A549 (cell line): ENCODE measurements around the gene STRAP. TPM values are rescaled to one million over a fixed set of nuclear protein-coding genes. Genes with fewer than 3 reads are reported as not detected.

Experiments used
- ATAC-seq, 2 experiments: fragments of 200-7000 bp in 1 of 2; fragments of >200 bp in 1 of 2; cut with Nextera tagmentation in 1 of 2; cut with Tn5 transposase in 1 of 2; 3 replicates each; pipeline versions ENCODE4 v1.8.0 to v1.9.1; 2018 to 2020; ENCODE audit warnings: mild to moderate bottlenecking in 1 of 2, moderate library complexity in 1 of 2
- CTCF ChIA-PET: fragments of 300-600 bp; sonication (Branson Sonifier 250); formaldehyde crosslinking; extraction: SDS; loops from one replicate; lab custom pipeline; 2021; ENCODE audit warnings: antibody characterized with exemption, inconsistent platforms; lab: Yijun Ruan, JAX
- POLR2A ChIA-PET: fragments of 350-600 bp; formaldehyde crosslinking; extraction: SDS; loops from one replicate; lab custom pipeline; 2021; ENCODE audit warnings: antibody characterized with exemption, inconsistent platforms; lab: Yijun Ruan, JAX
- DNase-seq, 2 experiments: peaks; one replicate each; pipeline versions ENCODE4 v3.0.0 to v3.0.0-alpha.2; 2011 to 2016; ENCODE audit warnings: low read depth in 1 of 2, low spot score in 1 of 2
- FAIRE-seq: peaks from 2 replicates; lab custom pipeline; 2011; peaks lifted over from hg19 to GRCh38; lab: Jason Lieb, UNC
- H3K27ac ChIP-seq, 2 experiments: fragments of >200 bp; sonication (Bioruptor Twin); formaldehyde crosslinking; 3 replicates each; pipeline ENCODE4 v1.5.1; 2016 to 2017
- H3K4me1 ChIP-seq: fragments of >200 bp; sonication (Bioruptor Twin); formaldehyde crosslinking; 3 replicates; pipeline ENCODE4 v1.6.1; 2016
- H3K4me2 ChIP-seq: fragments of >200 bp; sonication (Bioruptor Twin); formaldehyde crosslinking; 3 replicates; pipeline ENCODE4 v1.6.1; 2016
- H3K4me3 ChIP-seq: fragments of >200 bp; sonication (Bioruptor Twin); formaldehyde crosslinking; 3 replicates; pipeline ENCODE4 v1.5.1; 2016
- H3K9me3 ChIP-seq: fragments of >200 bp; sonication (Bioruptor Twin); formaldehyde crosslinking; 3 replicates; pipeline ENCODE4 v1.6.1; 2016
- BHLHE40 ChIP-seq: IDR thresholded peaks from 2 replicates; pipeline ENCODE4 v1.6.1; 2012; ENCODE audit warnings: low read depth, low read length, inconsistent platforms
- CBX2 ChIP-seq: fragments of 200-600 bp; sonication (generic); IDR thresholded peaks from 2 replicates; pipeline ENCODE4 v1.6.1; 2016; ENCODE audit warnings: low read depth, mild to moderate bottlenecking, borderline replicate concordance
- CBX8 ChIP-seq: fragments of 200-600 bp; sonication (generic); IDR thresholded peaks from 2 replicates; pipeline ENCODE4 v1.6.1; 2016
- CEBPB ChIP-seq, 2 experiments: fragments of >200 bp in 1 of 2; sonication (Bioruptor Twin) in 1 of 2; formaldehyde crosslinking in 1 of 2; IDR thresholded peaks; 2 replicates each; pipeline ENCODE4 v1.6.1; 2012 to 2016
- CHD2 ChIP-seq: fragments of 150-350 bp; IDR thresholded peaks from 2 replicates; pipeline ENCODE4 v1.6.1; 2014; ENCODE audit warnings: low read length; ENCODE audit not compliant: partially characterized antibody
- CHD4 ChIP-seq: fragments of 200-600 bp; sonication (generic); IDR thresholded peaks from 2 replicates; pipeline ENCODE4 v1.6.1; 2016; ENCODE audit warnings: antibody characterized with exemption, mild to moderate bottlenecking, borderline replicate concordance
- EHF ChIP-seq: fragments of 250-450 bp; sonication (Bioruptor Pico); IDR thresholded peaks from 2 replicates; pipeline ENCODE4 v1.5.0; 2020; ENCODE audit warnings: mild to moderate bottlenecking
- EHMT2 ChIP-seq: fragments of 200-600 bp; sonication (generic); IDR thresholded peaks from 2 replicates; pipeline ENCODE4 v1.6.1; 2016; ENCODE audit warnings: antibody characterized with exemption, low read depth, mild to moderate bottlenecking, moderate library complexity
- EP300 ChIP-seq, 2 experiments: fragments of >200 bp; sonication (Bioruptor Twin); formaldehyde crosslinking; IDR thresholded peaks; 2 replicates in 1 of 2; 3 replicates in 1 of 2; pipeline ENCODE4 v1.6.1; 2016 to 2017
- ESRRA ChIP-seq: fragments of 150-350 bp; IDR thresholded peaks from 2 replicates; pipeline ENCODE4 v1.6.1; 2014; ENCODE audit warnings: mild to moderate bottlenecking, low read length, borderline replicate concordance
- FOSB ChIP-seq: fragments of 250-450 bp; sonication (Bioruptor Pico); IDR thresholded peaks from 2 replicates; pipeline ENCODE4 v1.5.0; 2020; ENCODE audit warnings: mild to moderate bottlenecking, moderate library complexity
- FOXS1 ChIP-seq: fragments of 250-450 bp; sonication (Bioruptor Pico); IDR thresholded peaks from 2 replicates; pipeline ENCODE4 v1.5.0; 2020; ENCODE audit warnings: mild to moderate bottlenecking, moderate library complexity
- HDAC2 ChIP-seq: fragments of 200-600 bp; sonication (generic); IDR thresholded peaks from 2 replicates; pipeline ENCODE4 v1.6.1; 2016
- HOXB13 ChIP-seq: fragments of 250-450 bp; sonication (Bioruptor Pico); IDR thresholded peaks from 2 replicates; pipeline ENCODE4 v1.5.0; 2020; ENCODE audit warnings: low read depth, mild to moderate bottlenecking, moderate library complexity
- HOXB5 ChIP-seq: fragments of 250-450 bp; sonication (Bioruptor Pico); IDR thresholded peaks from 2 replicates; pipeline ENCODE4 v1.5.0; 2020; ENCODE audit warnings: mild to moderate bottlenecking, moderate library complexity
- JUNB ChIP-seq: fragments of >200 bp; sonication (Bioruptor Twin); formaldehyde crosslinking; IDR thresholded peaks from 2 replicates; pipeline ENCODE4 v1.6.1; 2016
- KDM1A ChIP-seq: fragments of 200-600 bp; sonication (generic); IDR thresholded peaks from 2 replicates; pipeline ENCODE4 v1.6.1; 2016; ENCODE audit warnings: low read depth, mild to moderate bottlenecking
- MAFK ChIP-seq: fragments of 450-650 bp; IDR thresholded peaks from 2 replicates; pipeline ENCODE4 v1.6.1; 2014; ENCODE audit not compliant: partially characterized antibody
- MAZ ChIP-seq: fragments of 150-350 bp; IDR thresholded peaks from 2 replicates; pipeline ENCODE4 v1.6.1; 2014; ENCODE audit warnings: antibody characterized with exemption, low read depth, low read length, borderline replicate concordance
- MYC ChIP-seq: IDR thresholded peaks from 2 replicates; pipeline ENCODE4 v1.6.1; 2012; ENCODE audit warnings: mild to moderate bottlenecking, inconsistent platforms, low read length, improper control_type of control experiment, borderline replicate concordance
- NPAS2 ChIP-seq: fragments of 250-450 bp; sonication (Bioruptor Pico); IDR thresholded peaks from 2 replicates; pipeline ENCODE4 v1.8.0; 2022; ENCODE audit warnings: mild to moderate bottlenecking, moderate library complexity, borderline replicate concordance
- NR3C1 ChIP-seq: fragments of >200 bp; sonication (Bioruptor Twin); formaldehyde crosslinking; IDR thresholded peaks from 3 replicates; pipeline ENCODE4 v1.6.1; 2017
- PHF8 ChIP-seq: fragments of 200-600 bp; sonication (generic); IDR thresholded peaks from 2 replicates; pipeline ENCODE4 v1.6.1; 2016; ENCODE audit warnings: low read depth, mild to moderate bottlenecking, antibody characterized with exemption, moderate library complexity, borderline replicate concordance
- RFX5 ChIP-seq: fragments of 450-650 bp; IDR thresholded peaks from 2 replicates; pipeline ENCODE4 v1.7.1; 2014; ENCODE audit warnings: antibody characterized with exemption, mild to moderate bottlenecking, moderate library complexity
- RNF2 ChIP-seq: fragments of 200-600 bp; sonication (generic); IDR thresholded peaks from 2 replicates; pipeline ENCODE4 v1.6.1; 2016; ENCODE audit warnings: low read depth, mild to moderate bottlenecking, antibody characterized with exemption, moderate library complexity, borderline replicate concordance
- SMC3 ChIP-seq: fragments of >200 bp; sonication (Bioruptor Twin); formaldehyde crosslinking; IDR thresholded peaks from 3 replicates; pipeline ENCODE4 v1.6.1; 2018; ENCODE audit warnings: inconsistent platforms
- SREBF2 ChIP-seq: fragments of 450-650 bp; IDR thresholded peaks from 2 replicates; pipeline ENCODE4 v1.6.1; 2014; ENCODE audit warnings: mild to moderate bottlenecking, moderate library complexity
- TFCP2L1 ChIP-seq: fragments of 250-450 bp; sonication (Bioruptor Pico); IDR thresholded peaks from 2 replicates; pipeline ENCODE4 v1.5.0; 2021; ENCODE audit warnings: mild to moderate bottlenecking
- TP53 ChIP-seq: fragments of 250-450 bp; sonication (Bioruptor Pico); IDR thresholded peaks from 2 replicates; pipeline ENCODE4 v1.5.0; 2021; ENCODE audit warnings: mild to moderate bottlenecking, moderate library complexity
- ZFP36 ChIP-seq: fragments of 450-650 bp; IDR thresholded peaks from 2 replicates; pipeline ENCODE4 v1.6.1; 2014; ENCODE audit warnings: borderline replicate concordance; ENCODE audit not compliant: partially characterized antibody
- ZNF302 ChIP-seq: fragments of 250-450 bp; sonication (Bioruptor Pico); IDR thresholded peaks from 2 replicates; pipeline ENCODE4 v1.9.0; 2021; ENCODE audit warnings: inconsistent platforms, mild to moderate bottlenecking, moderate library complexity
- ZSCAN20 ChIP-seq: fragments of 250-450 bp; sonication (Bioruptor Pico); IDR thresholded peaks from 2 replicates; pipeline ENCODE4 v1.8.0; 2022; ENCODE audit warnings: mild to moderate bottlenecking, moderate library complexity
- WGBS: methylation state at CpG from one replicate; pipeline ENCODE4 v1.1.6; 2017; ENCODE audit errors: missing lambda C conversion rate; 5-methylcytosine and 5-hydroxymethylcytosine counted together
- polyA plus RNA-seq, 4 experiments: library from polyadenylated mRNA; depleted of rRNA in 3 of 4; stranded (reverse); fragments of >200 nt; fragmentation: RNase III in 1 of 4; extraction: RNeasy Plus Mini Kit Qiagen cat#74134 plus additional on column Dnase treatment in 1 of 4; gene quantifications; 2 replicates in 3 of 4; 3 replicates in 1 of 4; pipeline ENCODE4 v1.2.3, GENCODE V29; 2011 to 2017
- TF ChIP-seq, protein P1 (sequence below): IDR thresholded peaks from 2 replicates; pipeline ENCODE4 v1.6.1; 2012
- TF ChIP-seq, protein P2 (sequence below): fragments of 450-650 bp; IDR thresholded peaks from 2 replicates; pipeline ENCODE4 v1.6.1; 2014; ENCODE audit warnings: antibody characterized with exemption
- TF ChIP-seq, protein P3 (sequence below): fragments of 250-450 bp; sonication (Bioruptor Pico); IDR thresholded peaks from 2 replicates; pipeline ENCODE4 v1.5.0; 2020; ENCODE audit warnings: low read depth, mild to moderate bottlenecking, moderate library complexity

Gene STRAP
- polyA plus RNA-seq, 2 of the 4 experiments (the other 2 are of a cell fraction) = 201 to 300 TPM

DNA sequence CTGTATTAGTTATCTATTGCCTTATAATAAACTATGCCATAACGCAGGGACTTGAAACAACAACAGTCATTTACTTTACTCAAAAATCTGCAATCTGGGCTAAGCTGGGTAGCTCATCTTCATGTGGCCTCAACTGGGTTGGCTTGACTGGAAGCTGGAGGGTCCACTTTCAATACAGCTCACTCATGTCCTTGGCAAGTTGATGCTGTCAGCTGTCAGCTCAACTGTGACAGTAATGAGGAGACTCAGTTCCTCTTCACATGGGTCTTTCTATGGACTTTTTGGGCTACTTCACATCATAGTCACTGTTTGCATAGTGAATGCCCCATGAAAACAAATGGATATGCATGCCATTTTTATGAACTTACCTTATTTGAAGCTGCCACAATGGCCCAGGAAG lies 33.6 kb upstream of the STRAP start:
- Histone ChIP-seq H3K27ac (no peak overlapping the region), H3K4me2 (no peak overlapping the region), H3K4me1 (peaks cover 23% of the 10 kb centered on the region), H3K9me3 (no peaks in the 10 kb centered on the region), H3K4me3 (no peak overlapping the region)
- POLR2A ChIA-PET = no interaction called here
- FAIRE-seq (no peak), DNase-seq (no peak), ATAC-seq (no peak)
- WGBS = 86% methylated on average over 1 of the region's 1 CpG
- CTCF ChIA-PET = interaction anchor here (1.7 to 17.6 kb wide), 2 partner anchors 8 to 259 kb away, joined by 6 to 296 read pairs; no protein-coding TSS in a partner anchor
- TF ChIP-seq CHD2 = no peak
- TF ChIP-seq, protein P1, sequence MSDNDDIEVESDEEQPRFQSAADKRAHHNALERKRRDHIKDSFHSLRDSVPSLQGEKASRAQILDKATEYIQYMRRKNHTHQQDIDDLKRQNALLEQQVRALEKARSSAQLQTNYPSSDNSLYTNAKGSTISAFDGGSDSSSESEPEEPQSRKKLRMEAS = no peak
- TF ChIP-seq ESRRA = no peak
- TF ChIP-seq, protein P2, sequence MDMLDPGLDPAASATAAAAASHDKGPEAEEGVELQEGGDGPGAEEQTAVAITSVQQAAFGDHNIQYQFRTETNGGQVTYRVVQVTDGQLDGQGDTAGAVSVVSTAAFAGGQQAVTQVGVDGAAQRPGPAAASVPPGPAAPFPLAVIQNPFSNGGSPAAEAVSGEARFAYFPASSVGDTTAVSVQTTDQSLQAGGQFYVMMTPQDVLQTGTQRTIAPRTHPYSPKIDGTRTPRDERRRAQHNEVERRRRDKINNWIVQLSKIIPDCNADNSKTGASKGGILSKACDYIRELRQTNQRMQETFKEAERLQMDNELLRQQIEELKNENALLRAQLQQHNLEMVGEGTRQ = no peak
- no peak for TF ChIP-seq CBX2
- TF ChIP-seq NPAS2 (CRISPR knock-in tag) = no peak

DNA sequence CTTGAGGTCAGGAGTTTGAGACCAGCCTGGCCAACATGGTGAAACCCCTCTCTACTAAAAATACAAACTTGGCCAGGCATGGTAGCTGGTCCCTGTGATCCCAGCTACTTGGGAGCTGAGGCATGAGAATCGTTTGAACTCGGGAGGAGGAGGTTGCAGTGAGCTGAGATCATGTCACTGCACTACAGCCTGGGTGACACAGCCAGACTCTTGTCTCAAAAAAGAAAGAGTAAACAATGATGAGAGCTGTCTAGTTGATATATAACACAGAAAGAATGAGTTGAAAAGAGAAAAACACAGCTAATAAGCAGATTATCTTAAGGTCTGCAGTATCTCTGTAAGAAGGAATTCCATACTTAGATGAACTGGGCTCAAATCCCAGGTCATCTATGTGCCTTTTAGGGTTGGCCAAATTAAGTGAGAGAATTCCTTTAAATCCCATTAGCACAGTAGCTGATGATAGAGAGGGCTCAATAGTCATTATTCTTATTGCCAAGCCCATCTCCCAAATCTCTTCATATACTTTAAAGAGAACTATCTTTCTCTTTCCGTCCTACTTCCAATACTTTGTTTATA lies 31.1 kb upstream of the STRAP start:
- TF ChIP-seq KDM1A = no peak
- TF ChIP-seq JUNB = no peak
- no peak for TF ChIP-seq NR3C1
- TF ChIP-seq CBX8 = no peak
- TF ChIP-seq MAZ = no peak
- TF ChIP-seq CEBPB (IDR thresholded peaks at IDR 0.05) = no peak
- TF ChIP-seq RFX5 = no peak
- TF ChIP-seq CHD4 = no peak
- no peak for TF ChIP-seq PHF8
- no peak for TF ChIP-seq ZNF302
- TF ChIP-seq BHLHE40 = no peak
- no peak for TF ChIP-seq FOXS1 (CRISPR knock-in tag)
- TF ChIP-seq ZSCAN20 (CRISPR knock-in tag) = no peak
- no peak for TF ChIP-seq NPAS2 (CRISPR knock-in tag)
- no peak for TF ChIP-seq HOXB13 (CRISPR knock-in tag)
- TF ChIP-seq SMC3 = no peak
- TF ChIP-seq EHF = no peak
- no peak for TF ChIP-seq RNF2
- TF ChIP-seq, protein P1 = no peak
- TF ChIP-seq FOSB (CRISPR knock-in tag) = no peak
- TF ChIP-seq, all 56 proteins: peak for 0
- no peak; a peak in 1 of 6 replicates for ATAC-seq
- CTCF ChIA-PET = interaction anchor here (2.3 to 17.6 kb wide), 2 partner anchors 262 to 319 kb away, joined by 7 to 296 read pairs; no protein-coding TSS in a partner anchor

DNA sequence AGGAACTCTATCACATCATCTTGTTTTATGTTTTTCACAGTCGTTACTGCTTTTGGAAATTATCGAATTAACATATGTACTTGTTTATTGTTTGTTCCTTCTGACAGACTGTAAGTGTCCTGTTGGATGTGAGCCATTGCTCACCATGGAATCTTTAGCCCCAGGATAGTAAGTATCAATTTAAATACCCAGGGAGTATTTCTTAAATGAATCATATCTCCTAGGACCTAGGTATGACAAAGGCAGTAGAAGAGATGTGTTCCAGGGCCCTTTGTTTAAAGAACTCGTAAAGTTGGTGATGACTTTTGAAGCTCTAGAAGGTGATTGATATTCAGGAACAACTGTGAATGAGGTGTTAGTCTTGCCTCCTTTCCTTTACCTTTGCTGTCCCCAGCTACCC lies 30.3 kb upstream of the STRAP start:
- no peak overlapping the region for H3K4me3 ChIP-seq
- ATAC-seq (no peak), DNase-seq (no peak), FAIRE-seq (no peak)
- H3K9me3 ChIP-seq = no peaks in the 10 kb centered on the region
- H3K4me2 ChIP-seq = peak overlapping the region; percentile 42; the same call in 2 of the 3 replicates
- POLR2A ChIA-PET = no interaction called here
- CTCF ChIA-PET = interaction anchor here (2.3 to 17.6 kb wide), 2 partner anchors 263 to 320 kb away, joined by 7 to 296 read pairs; no protein-coding TSS in a partner anchor
- peak overlapping the region; percentile 31 to 56; a peak in 4 of 6 replicates for H3K27ac ChIP-seq
- WGBS = 81% methylated on average over 3 of the region's 3 CpGs
- H3K4me1 ChIP-seq = peaks cover 39% of the 10 kb centered on the region
- TF ChIP-seq MAFK = no peak
- TF ChIP-seq HOXB5 (CRISPR knock-in tag) = no peak
- TF ChIP-seq ESRRA = no peak
- TF ChIP-seq HDAC2 = no peak
- TF ChIP-seq MYC = no peak
- no peak for TF ChIP-seq NPAS2 (CRISPR knock-in tag)
- TF ChIP-seq EHMT2 = no peak
- TF ChIP-seq JUNB = no peak
- no peak for TF ChIP-seq RNF2
- TF ChIP-seq, protein P3, sequence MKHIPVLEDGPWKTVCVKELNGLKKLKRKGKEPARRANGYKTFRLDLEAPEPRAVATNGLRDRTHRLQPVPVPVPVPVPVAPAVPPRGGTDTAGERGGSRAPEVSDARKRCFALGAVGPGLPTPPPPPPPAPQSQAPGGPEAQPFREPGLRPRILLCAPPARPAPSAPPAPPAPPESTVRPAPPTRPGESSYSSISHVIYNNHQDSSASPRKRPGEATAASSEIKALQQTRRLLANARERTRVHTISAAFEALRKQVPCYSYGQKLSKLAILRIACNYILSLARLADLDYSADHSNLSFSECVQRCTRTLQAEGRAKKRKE = no peak
- no peak for TF ChIP-seq EP300 (IDR thresholded peaks at IDR 0.05)
- TF ChIP-seq SREBF2 = no peak
- no peak for TF ChIP-seq HOXB13 (CRISPR knock-in tag)
- TF ChIP-seq EHF = no peak
- no peak for TF ChIP-seq TFCP2L1 (CRISPR knock-in tag)
- TF ChIP-seq ZFP36 = no peak
- TF ChIP-seq TP53 (CRISPR knock-in tag) = no peak
- no peak for TF ChIP-seq ZNF302
- no peak for TF ChIP-seq ZSCAN20 (CRISPR knock-in tag)

More for the DNA sequence above, 31.1 kb upstream of the STRAP start:
- no peaks in the 10 kb centered on the region for H3K9me3 ChIP-seq
- H3K4me3 ChIP-seq = no peak overlapping the region
- H3K4me1 ChIP-seq = peaks cover 38% of the 10 kb centered on the region
- peak overlapping the region in 1 of 2 experiments; percentile 31; a peak in 2 of 6 replicates for H3K27ac ChIP-seq
- 40% methylated on average over 3 of the region's 3 CpGs for WGBS
- POLR2A ChIA-PET = no interaction called here
- no peak for FAIRE-seq
- DNase-seq = no peak
- peak overlapping the region; percentile 42 for H3K4me2 ChIP-seq
